ENCODE measurements around the gene PASK. TPM values are rescaled to one million over a fixed set of nuclear protein-coding genes. Genes with fewer than 3 reads are reported as not detected.

Gene PASK
- polyA plus RNA-seq, 3 donors, result 0.56 to 4.3 (median 0.70) TPM

DNA sequence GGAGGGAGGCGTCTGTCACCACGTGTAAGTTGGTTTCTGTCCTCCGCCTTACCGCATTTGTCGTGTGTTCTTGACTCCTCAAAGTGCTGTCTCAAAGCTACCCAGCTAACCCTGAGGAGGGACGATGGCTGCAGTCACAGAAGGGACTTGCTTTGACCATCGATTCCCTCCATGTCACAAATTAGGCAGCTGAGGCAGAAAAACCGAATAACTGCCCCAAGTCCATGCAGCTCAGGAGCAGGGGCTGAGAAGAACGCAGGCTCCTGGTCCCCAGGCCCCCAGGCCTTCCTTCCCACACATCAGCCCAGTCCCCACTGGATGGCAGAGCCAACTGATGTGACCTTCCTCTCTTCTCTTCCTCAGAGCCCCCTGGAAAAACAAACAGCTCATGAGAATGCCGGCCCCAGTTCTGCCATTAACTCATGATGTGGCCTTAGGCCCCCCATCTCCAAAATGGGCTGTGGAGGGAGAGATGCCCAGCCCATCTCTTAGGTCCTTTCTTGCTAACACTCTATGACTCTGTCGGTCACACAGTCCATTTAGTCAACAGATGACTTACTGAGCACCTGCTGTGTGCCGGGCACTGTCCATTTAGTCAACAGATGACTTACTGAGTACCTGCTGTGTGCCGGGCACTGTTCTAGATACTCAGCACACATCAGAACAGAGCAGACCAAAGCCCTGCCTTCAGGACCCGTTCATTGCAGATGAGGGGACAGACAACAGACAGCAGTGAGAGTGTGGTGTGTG, 66.8 kb downstream of the PASK start:
- no peak for DNase-seq
- WGBS (ENCODE audit: insufficient coverage), result 88% methylated on average over 13 of the region's 14 CpGs
- H3K4me1 ChIP-seq (ENCODE audit: control insufficient read depth in 1 of 2, insufficient read depth in 2 of 2, low read length in 2 of 2), result no peaks in the 10 kb centered on the region
- intact Hi-C loops (cut with micrococcal nuclease), result no loop called here
- TF ChIP-seq, protein P1, sequence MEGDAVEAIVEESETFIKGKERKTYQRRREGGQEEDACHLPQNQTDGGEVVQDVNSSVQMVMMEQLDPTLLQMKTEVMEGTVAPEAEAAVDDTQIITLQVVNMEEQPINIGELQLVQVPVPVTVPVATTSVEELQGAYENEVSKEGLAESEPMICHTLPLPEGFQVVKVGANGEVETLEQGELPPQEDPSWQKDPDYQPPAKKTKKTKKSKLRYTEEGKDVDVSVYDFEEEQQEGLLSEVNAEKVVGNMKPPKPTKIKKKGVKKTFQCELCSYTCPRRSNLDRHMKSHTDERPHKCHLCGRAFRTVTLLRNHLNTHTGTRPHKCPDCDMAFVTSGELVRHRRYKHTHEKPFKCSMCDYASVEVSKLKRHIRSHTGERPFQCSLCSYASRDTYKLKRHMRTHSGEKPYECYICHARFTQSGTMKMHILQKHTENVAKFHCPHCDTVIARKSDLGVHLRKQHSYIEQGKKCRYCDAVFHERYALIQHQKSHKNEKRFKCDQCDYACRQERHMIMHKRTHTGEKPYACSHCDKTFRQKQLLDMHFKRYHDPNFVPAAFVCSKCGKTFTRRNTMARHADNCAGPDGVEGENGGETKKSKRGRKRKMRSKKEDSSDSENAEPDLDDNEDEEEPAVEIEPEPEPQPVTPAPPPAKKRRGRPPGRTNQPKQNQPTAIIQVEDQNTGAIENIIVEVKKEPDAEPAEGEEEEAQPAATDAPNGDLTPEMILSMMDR (IDR thresholded peaks at IDR 0.05), result no peak
- no peaks in the 10 kb centered on the region for H3K79me2 ChIP-seq (ENCODE audit: insufficient read depth, low read length)
- no peak overlapping the region for H3K4me3 ChIP-seq (replicated peaks in 1 of 3; ENCODE audit: low read depth in 2 of 3, low read length in 3 of 3)
- peaks cover 15 to 33% of the 10 kb centered on the region in 2 donors for H3K36me3 ChIP-seq (replicated peaks in 1 of 2; ENCODE audit: control insufficient read depth in 1 of 2, insufficient read depth in 2 of 2, low read length in 2 of 2)
- H3K9me3 ChIP-seq (replicated peaks in 1 of 2; ENCODE audit: control insufficient read depth in 1 of 2, insufficient read depth in 1 of 2, low read length in 2 of 2), result no peaks in the 10 kb centered on the region
- H3K4me2 ChIP-seq (replicated peaks; ENCODE audit: extremely low read depth, low read length, poor library complexity, severe bottlenecking), result no peak overlapping the region
- H3K27ac ChIP-seq (ENCODE audit: low read depth in 1 of 2, low read length in 2 of 2), result no peak overlapping the region
- H3K9ac ChIP-seq (ENCODE audit: insufficient read depth, low read length, poor library complexity, severe bottlenecking), result no peak overlapping the region
- Mint-ChIP-seq H3K36me3 (peaks cover 29 to 30% of the 10 kb centered on the region in 2 donors), H3K4me1 (no peaks in the 10 kb centered on the region), H3K27me3 (ENCODE audit: low read depth in 3 of 3) (peaks cover 0 to 4% (median 0%) of the 10 kb centered on the region in 3 donors), H3K9me3 (peaks cover 0 to 2% (median 0%) of the 10 kb centered on the region in 7 donors), H3K4me3 (no peak overlapping the region), H3K27ac (peak overlapping the region in 1 of 7 donors; percentile 11)
- H4K20me1 ChIP-seq (ENCODE audit: insufficient read depth, low read length), result no peaks in the 10 kb centered on the region
- no peak overlapping the region for H2AFZ ChIP-seq (ENCODE audit: insufficient read depth, low read depth, low read length, poor library complexity, severe bottlenecking)
- H3K27me3 ChIP-seq (ENCODE audit: control insufficient read depth in 2 of 2, insufficient read depth in 2 of 2, low read length in 2 of 2), result no peaks in the 10 kb centered on the region

DNA sequence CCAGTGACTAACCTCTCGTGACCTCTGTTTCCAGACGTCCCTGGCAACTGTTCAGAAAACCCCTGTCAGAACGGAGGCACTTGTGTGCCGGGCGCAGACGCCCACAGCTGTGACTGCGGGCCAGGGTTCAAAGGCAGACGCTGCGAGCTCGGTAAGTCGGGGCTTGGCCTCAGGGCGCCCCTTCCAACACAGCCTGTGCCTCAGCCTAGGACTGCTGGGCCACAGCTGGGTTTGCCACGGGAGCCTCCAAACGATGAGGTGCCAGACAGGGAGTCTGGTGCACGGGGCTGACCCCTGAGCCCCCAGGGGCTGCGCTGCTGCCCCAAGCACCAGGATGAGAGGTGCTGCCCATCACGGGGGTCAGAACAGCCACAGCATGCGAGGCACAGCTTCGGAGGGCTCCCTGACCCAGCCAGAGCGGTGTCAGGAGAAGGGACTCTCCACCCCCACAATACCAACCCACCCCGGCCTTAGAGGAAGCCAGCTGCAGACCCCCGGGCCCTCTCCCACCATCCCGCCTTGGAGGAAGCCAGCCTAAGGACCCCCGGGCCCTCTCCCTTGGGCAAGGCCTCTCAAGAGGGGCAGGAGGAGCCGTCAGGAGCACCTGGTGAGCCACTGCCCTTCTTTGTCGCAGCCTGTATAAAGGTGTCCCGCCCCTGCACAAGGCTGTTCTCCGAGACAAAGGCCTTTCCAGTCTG, 67.5 kb downstream of the PASK start:
- Mint-ChIP-seq H3K4me3 (no peak overlapping the region), H3K9me3 (no peaks in the 10 kb centered on the region), H3K27me3 (ENCODE audit: low read depth in 3 of 3) (peaks cover 0 to 4% (median 0%) of the 10 kb centered on the region in 3 donors), H3K36me3 (peaks cover 24 to 26% of the 10 kb centered on the region in 2 donors), H3K4me1 (no peaks in the 10 kb centered on the region), H3K27ac (no peak overlapping the region)
- peaks cover 9 to 25% of the 10 kb centered on the region in 2 donors for H3K36me3 ChIP-seq (replicated peaks in 1 of 2; ENCODE audit: control insufficient read depth in 1 of 2, insufficient read depth in 2 of 2, low read length in 2 of 2)
- no peak overlapping the region for H3K9ac ChIP-seq (ENCODE audit: insufficient read depth, low read length, poor library complexity, severe bottlenecking)
- H4K20me1 ChIP-seq (ENCODE audit: insufficient read depth, low read length), result no peaks in the 10 kb centered on the region
- no peak overlapping the region for H2AFZ ChIP-seq (ENCODE audit: insufficient read depth, low read depth, low read length, poor library complexity, severe bottlenecking)
- no peaks in the 10 kb centered on the region for H3K27me3 ChIP-seq (ENCODE audit: control insufficient read depth in 2 of 2, insufficient read depth in 2 of 2, low read length in 2 of 2)
- H3K4me2 ChIP-seq (replicated peaks; ENCODE audit: extremely low read depth, low read length, poor library complexity, severe bottlenecking), result no peak overlapping the region
- TF ChIP-seq, protein P1 (IDR thresholded peaks at IDR 0.05), result no peak
- intact Hi-C loops (cut with micrococcal nuclease), result no loop called here
- no peak for DNase-seq
- 97% methylated on average over 20 of the region's 28 CpGs for WGBS (ENCODE audit: insufficient coverage)
- no peaks in the 10 kb centered on the region for H3K4me1 ChIP-seq (ENCODE audit: control insufficient read depth in 1 of 2, insufficient read depth in 2 of 2, low read length in 2 of 2)
- no peak overlapping the region for H3K27ac ChIP-seq (ENCODE audit: low read depth in 1 of 2, low read length in 2 of 2)
- H3K79me2 ChIP-seq (ENCODE audit: insufficient read depth, low read length), result no peaks in the 10 kb centered on the region
- no peaks in the 10 kb centered on the region for H3K9me3 ChIP-seq (replicated peaks in 1 of 2; ENCODE audit: control insufficient read depth in 1 of 2, insufficient read depth in 1 of 2, low read length in 2 of 2)
- H3K4me3 ChIP-seq (replicated peaks in 1 of 3; ENCODE audit: low read depth in 2 of 3, low read length in 3 of 3), result no peak overlapping the region
